BJ (cell line): ENCODE results near the gene PGC. TPM values are rescaled to one million over a fixed set of nuclear protein-coding genes. Genes with fewer than 3 reads are reported as not detected.

ENCODE experiments used
- CTCF ChIA-PET: fragments of 350-600 bp; formaldehyde crosslinking; extraction: SDS; loops from one replicate; lab custom pipeline; 2021; ENCODE audit warnings: antibody characterized with exemption, inconsistent platforms; lab: Yijun Ruan, JAX
- POLR2A ChIA-PET: fragments of 300-600 bp; sonication (Branson Sonifier 250); formaldehyde crosslinking; extraction: SDS; loops from one replicate; lab custom pipeline; 2021; ENCODE audit warnings: antibody characterized with exemption; lab: Charles Lee
- DNase-seq: peaks from one replicate; pipeline ENCODE4 v3.0.0-alpha.2; 2011; ENCODE audit warnings: low read depth
- H3K27me3 ChIP-seq: 2 replicates; pipeline ENCODE4 v1.6.0; 2011; ENCODE audit warnings: low read length; ENCODE audit not compliant: control insufficient read depth, insufficient read depth
- H3K36me3 ChIP-seq: 2 replicates; pipeline ENCODE4 v1.5.1; 2011; ENCODE audit warnings: low read length; ENCODE audit not compliant: control insufficient read depth, insufficient read depth
- H3K4me3 ChIP-seq: 2 replicates; pipeline ENCODE4 v1.5.1; 2011; ENCODE audit warnings: low read depth, mild to moderate bottlenecking, control low read depth, low read length
- CTCF ChIP-seq: IDR thresholded peaks from 2 replicates; pipeline ENCODE4 v1.5.1; 2011; ENCODE audit warnings: low read depth, mild to moderate bottlenecking, control low read depth, inconsistent platforms, low read length, moderate library complexity; ENCODE audit not compliant: insufficient read depth
- polyA plus RNA-seq: library from polyadenylated mRNA; depleted of rRNA; stranded (reverse); fragments of >200 nt; gene quantifications from 2 replicates; pipeline ENCODE4 v1.2.3, GENCODE V29; 2011

PGC gene
- polyA plus RNA-seq, 1 experiment = not detected

GRCh38 chr6:41740366-41741162 lies 6.6 kb downstream of the PGC start:
- ChIA-PET POLR2A (no interaction called here), CTCF (interaction anchor here (1.1 kb wide), 1 partner anchor 13 kb away, joined by 3 read pairs; no protein-coding TSS in a partner anchor)
- Histone ChIP-seq H3K36me3 (no peaks in the 10 kb centered on the region), H3K4me3 (no peak overlapping the region), H3K27me3 (peaks cover 1% of the 10 kb centered on the region; the same call in 1 of the 2 replicates)
- no peak for DNase-seq
- no peak for TF ChIP-seq CTCF

DNA sequence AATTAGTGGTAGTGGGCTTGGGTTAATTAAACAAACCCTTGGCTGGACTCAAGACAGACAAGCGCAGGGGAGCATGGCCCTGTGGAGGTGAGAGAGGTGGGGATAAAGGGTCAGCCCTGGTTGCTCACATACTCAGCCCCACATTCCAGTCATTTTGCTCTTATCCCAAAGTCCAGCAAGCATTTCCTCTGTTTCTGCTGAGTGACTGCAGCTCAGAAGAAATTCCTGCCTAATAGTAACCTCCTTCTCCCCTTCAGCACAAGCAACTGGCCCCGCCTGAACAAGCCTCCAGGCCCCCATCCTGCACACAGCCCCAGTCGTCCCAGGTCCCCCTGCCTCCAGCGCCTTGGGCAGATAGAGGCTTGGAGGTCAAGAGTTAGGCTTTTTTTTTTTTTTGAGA lies 8.2 kb downstream of the PGC start:
- ChIA-PET POLR2A (no interaction called here), CTCF (interaction anchor here (1.1 kb wide), 2 partner anchors 12 to 48 kb away, joined by 3 read pairs; no protein-coding TSS in a partner anchor)
- H3K4me3 ChIP-seq = no peak overlapping the region
- no peak for DNase-seq
- no peak for TF ChIP-seq CTCF
- no peaks in the 10 kb centered on the region for H3K36me3 ChIP-seq
- H3K27me3 ChIP-seq = no peaks in the 10 kb centered on the region; the same call in 1 of the 2 replicates

GRCh38 chr6:41737591-41738130 lies 9.5 kb downstream of the PGC start:
- POLR2A ChIA-PET = no interaction called here
- CTCF ChIA-PET = interaction anchor here (1.1 to 1.6 kb wide), 4 partner anchors 11 to 50 kb away, joined by 3 to 4 read pairs (median 3); partner anchors contain the start of gene TOMM6
- TF ChIP-seq CTCF = no peak
- Histone ChIP-seq H3K4me3 (no peak overlapping the region), H3K36me3 (no peaks in the 10 kb centered on the region), H3K27me3 (no peaks in the 10 kb centered on the region; the same call in 1 of the 2 replicates)
- no peak for DNase-seq

DNA sequence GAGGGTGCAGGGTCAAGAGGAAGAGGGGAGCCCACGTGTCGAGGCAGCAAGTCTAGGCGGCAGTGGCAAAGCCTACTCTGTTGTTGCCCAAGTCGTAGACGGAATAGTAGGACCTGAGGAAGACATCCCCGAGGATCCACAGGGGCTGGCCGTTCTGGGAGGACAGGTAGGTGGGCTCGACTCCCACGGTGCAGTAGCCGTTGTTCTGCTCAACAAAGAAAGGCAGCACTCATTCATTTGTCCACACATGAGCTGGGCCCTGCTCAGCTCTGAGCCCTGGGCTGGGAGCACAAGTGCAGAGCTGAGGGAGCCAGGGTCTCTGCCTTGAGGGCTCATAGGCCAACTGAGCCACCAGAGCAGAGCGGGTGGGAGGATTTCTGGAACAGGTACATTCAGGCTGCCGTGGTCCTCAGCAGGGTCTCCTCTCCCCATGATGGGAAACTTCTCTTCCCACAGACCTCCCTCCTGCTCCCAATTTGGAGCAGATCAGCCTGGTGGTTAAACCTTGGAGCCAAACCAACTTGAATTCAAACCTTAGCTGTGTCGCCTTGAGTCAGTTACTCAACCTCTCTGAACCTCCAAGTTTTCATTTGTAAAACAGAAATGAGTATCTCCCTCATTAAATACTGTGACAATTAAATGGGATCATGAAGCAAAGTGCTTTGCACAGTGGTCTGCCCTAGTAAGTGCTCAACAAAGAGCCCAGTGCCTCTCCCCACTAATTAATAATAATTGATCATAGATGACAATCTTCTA lies 10.2 kb downstream of the PGC start:
- DNase-seq = no peak
- no peaks in the 10 kb centered on the region; the same call in 1 of the 2 replicates for H3K27me3 ChIP-seq
- ChIA-PET POLR2A (no interaction called here), CTCF (interaction anchor here (1.2 to 1.6 kb wide), 3 partner anchors 12 to 48 kb away, joined by 3 to 4 read pairs (median 3); no protein-coding TSS in a partner anchor)
- no peaks in the 10 kb centered on the region for H3K36me3 ChIP-seq
- no peak for TF ChIP-seq CTCF
- no peak overlapping the region for H3K4me3 ChIP-seq
